ENCODE measurements around the gene ZNF488.

Gene ZNF488

DNA sequence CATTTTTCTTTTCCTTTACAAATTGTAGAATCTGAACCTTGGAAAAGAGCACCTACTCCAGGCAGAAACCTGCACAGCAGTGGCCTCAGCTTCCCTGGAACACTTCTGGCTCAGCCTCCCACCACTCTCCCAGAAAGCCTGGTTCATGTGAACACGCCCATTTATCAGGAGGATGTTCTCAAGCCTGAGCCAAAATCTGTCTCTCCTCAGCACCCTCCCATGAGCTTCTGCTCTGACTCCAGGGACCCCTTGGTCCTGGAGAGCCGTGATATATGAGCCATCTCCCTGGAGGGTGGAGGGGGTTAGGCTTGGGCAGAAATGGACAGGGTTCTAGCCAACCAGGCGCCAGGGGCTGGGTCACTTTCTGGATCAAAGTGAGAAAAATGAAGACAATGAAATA, 51.7 kb downstream of the ZNF488 start:
- Histone ChIP-seq H3F3A (ENCODE audit: insufficient read depth, low read length) (no peaks in the 10 kb centered on the region), H3K79me2 (ENCODE audit: insufficient read depth, low read length) (no peaks in the 10 kb centered on the region), H3K4me3 (ENCODE audit: low read depth, low read length, poor library complexity, severe bottlenecking) (no peak overlapping the region), H3K9me2 (ENCODE audit: low read depth, low read length) (no peaks in the 10 kb centered on the region), H3K36me3 (ENCODE audit: insufficient read depth, low read length) (no peaks in the 10 kb centered on the region), H3K4me1 (ENCODE audit: insufficient read depth, low read length, severe bottlenecking) (no peaks in the 10 kb centered on the region), H4K20me1 (ENCODE audit: insufficient read depth, low read length) (no peaks in the 10 kb centered on the region), H3K9ac (ENCODE audit: low read length) (no peak overlapping the region), H3K27ac (ENCODE audit: low read depth, low read length, poor library complexity, severe bottlenecking) (no peak overlapping the region), H3K9me3 (ENCODE audit: low read length) (no peaks in the 10 kb centered on the region), H3K4me2 (ENCODE audit: low read length) (no peak overlapping the region), H3K27me3 (ENCODE audit: insufficient read depth, low read length) (0 out of 2 replicates have a peak, but pooled peaks cover 4% of the 10 kb centered on the region), H2AFZ (ENCODE audit: low read length) (no peak overlapping the region)
- TF ChIP-seq EZH2 (IDR thresholded peaks at IDR 0.05; ENCODE audit: borderline replicate concordance, low read length) = no peak
- TF ChIP-seq, protein P1, sequence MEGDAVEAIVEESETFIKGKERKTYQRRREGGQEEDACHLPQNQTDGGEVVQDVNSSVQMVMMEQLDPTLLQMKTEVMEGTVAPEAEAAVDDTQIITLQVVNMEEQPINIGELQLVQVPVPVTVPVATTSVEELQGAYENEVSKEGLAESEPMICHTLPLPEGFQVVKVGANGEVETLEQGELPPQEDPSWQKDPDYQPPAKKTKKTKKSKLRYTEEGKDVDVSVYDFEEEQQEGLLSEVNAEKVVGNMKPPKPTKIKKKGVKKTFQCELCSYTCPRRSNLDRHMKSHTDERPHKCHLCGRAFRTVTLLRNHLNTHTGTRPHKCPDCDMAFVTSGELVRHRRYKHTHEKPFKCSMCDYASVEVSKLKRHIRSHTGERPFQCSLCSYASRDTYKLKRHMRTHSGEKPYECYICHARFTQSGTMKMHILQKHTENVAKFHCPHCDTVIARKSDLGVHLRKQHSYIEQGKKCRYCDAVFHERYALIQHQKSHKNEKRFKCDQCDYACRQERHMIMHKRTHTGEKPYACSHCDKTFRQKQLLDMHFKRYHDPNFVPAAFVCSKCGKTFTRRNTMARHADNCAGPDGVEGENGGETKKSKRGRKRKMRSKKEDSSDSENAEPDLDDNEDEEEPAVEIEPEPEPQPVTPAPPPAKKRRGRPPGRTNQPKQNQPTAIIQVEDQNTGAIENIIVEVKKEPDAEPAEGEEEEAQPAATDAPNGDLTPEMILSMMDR (IDR thresholded peaks at IDR 0.05; ENCODE audit: low read length) = no peak

DNA sequence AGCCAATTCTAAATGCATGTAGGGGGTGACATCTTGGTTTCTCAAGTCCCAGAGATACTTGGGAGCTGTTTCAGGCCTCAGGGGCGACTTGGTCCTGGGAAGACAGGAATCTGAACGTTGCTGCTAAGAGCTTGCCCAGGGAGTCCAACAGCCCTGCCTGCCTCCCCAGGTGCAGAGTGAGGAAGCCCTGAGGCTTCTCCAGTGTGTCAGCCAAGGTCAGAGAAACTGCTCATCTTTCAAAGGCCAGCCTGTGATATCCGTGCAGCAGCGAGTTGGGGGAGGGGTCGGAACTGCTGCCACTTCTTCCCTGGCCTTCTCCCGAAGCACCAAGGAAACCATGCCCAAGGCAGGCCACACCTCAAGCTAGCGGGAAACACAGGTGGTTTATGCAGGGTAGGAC, 52.1 kb downstream of the ZNF488 start:
- Histone ChIP-seq H2AFZ (ENCODE audit: low read length) (no peak overlapping the region), H3K4me3 (ENCODE audit: low read depth, low read length, poor library complexity, severe bottlenecking) (no peak overlapping the region), H3K9ac (ENCODE audit: low read length) (no peak overlapping the region), H3K9me3 (ENCODE audit: low read length) (no peaks in the 10 kb centered on the region), H3K27ac (ENCODE audit: low read depth, low read length, poor library complexity, severe bottlenecking) (no peak overlapping the region), H3K36me3 (ENCODE audit: insufficient read depth, low read length) (no peaks in the 10 kb centered on the region), H3K4me1 (ENCODE audit: insufficient read depth, low read length, severe bottlenecking) (no peaks in the 10 kb centered on the region), H4K20me1 (ENCODE audit: insufficient read depth, low read length) (no peaks in the 10 kb centered on the region), H3K27me3 (ENCODE audit: insufficient read depth, low read length) (0 out of 2 replicates have a peak, but pooled peaks cover under 1% of the 10 kb centered on the region), H3K4me2 (ENCODE audit: low read length) (no peak overlapping the region), H3F3A (ENCODE audit: insufficient read depth, low read length) (no peaks in the 10 kb centered on the region), H3K9me2 (ENCODE audit: low read depth, low read length) (no peaks in the 10 kb centered on the region), H3K79me2 (ENCODE audit: insufficient read depth, low read length) (no peaks in the 10 kb centered on the region)
- TF ChIP-seq, protein P1 (IDR thresholded peaks at IDR 0.05; ENCODE audit: low read length) = no peak
- no peak for TF ChIP-seq EZH2 (IDR thresholded peaks at IDR 0.05; ENCODE audit: borderline replicate concordance, low read length)

DNA sequence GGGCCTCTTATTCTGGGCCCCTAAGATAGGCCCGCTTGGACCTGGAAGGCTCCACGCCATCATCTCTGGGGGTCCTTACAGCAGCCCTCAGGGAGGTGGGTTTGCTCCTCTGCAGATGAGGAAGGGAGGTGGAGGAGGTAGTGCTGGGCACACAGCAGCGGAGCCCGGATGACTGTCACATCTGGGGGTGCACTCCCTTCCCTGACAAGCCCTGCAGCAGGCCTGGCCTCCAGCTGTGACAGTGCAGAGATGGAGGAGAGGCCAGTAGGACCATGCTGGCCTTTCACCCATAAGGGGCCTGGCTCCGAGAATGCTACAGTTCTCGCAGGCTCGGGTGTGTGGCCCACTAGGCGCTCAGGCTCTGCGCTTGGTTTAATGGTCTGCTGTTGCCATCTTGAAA, 52.6 kb downstream of the ZNF488 start:
- H3K4me2 ChIP-seq (ENCODE audit: low read length) = no peak overlapping the region
- no peak overlapping the region for H3K4me3 ChIP-seq (ENCODE audit: low read depth, low read length, poor library complexity, severe bottlenecking)
- H3K36me3 ChIP-seq (ENCODE audit: insufficient read depth, low read length) = no peaks in the 10 kb centered on the region
- H3K27me3 ChIP-seq (ENCODE audit: insufficient read depth, low read length) = no peaks in the 10 kb centered on the region
- no peak overlapping the region for H3K9ac ChIP-seq (ENCODE audit: low read length)
- no peaks in the 10 kb centered on the region for H3K9me2 ChIP-seq (ENCODE audit: low read depth, low read length)
- no peaks in the 10 kb centered on the region for H3F3A ChIP-seq (ENCODE audit: insufficient read depth, low read length)
- no peaks in the 10 kb centered on the region for H3K4me1 ChIP-seq (ENCODE audit: insufficient read depth, low read length, severe bottlenecking)
- H4K20me1 ChIP-seq (ENCODE audit: insufficient read depth, low read length) = no peaks in the 10 kb centered on the region
- H3K27ac ChIP-seq (ENCODE audit: low read depth, low read length, poor library complexity, severe bottlenecking) = no peak overlapping the region
- H3K79me2 ChIP-seq (ENCODE audit: insufficient read depth, low read length) = no peaks in the 10 kb centered on the region
- TF ChIP-seq EZH2 (IDR thresholded peaks at IDR 0.05; ENCODE audit: borderline replicate concordance, low read length) = no peak
- TF ChIP-seq, protein P1 (IDR thresholded peaks at IDR 0.05; ENCODE audit: low read length) = no peak
- H3K9me3 ChIP-seq (ENCODE audit: low read length) = no peaks in the 10 kb centered on the region
- no peak overlapping the region for H2AFZ ChIP-seq (ENCODE audit: low read length)
